Tibial nerve (tissue), 4 donors: ENCODE measurements around the gene SLC24A3. TPM values are rescaled to one million over a fixed set of nuclear protein-coding genes. Genes with fewer than 3 reads are reported as not detected.

Experiments
- DNase-seq, 2 donors: peaks; one replicate each; pipeline ENCODE4 v3.0.0-alpha.2; 2019; ENCODE audit warnings: low spot score in 2 of 2
- H3K27ac ChIP-seq, 4 donors: fragments of 200-600 bp; sonication (generic) in 3 of 4; one replicate each; pipeline ENCODE4 v1.5.1; 2017 to 2019; ENCODE audit warnings: mild to moderate bottlenecking in 1 of 4
- H3K27me3 ChIP-seq, 2 donors: fragments of 200-600 bp; sonication (generic) in 1 of 2; one replicate each; pipeline versions ENCODE4 v1.5.1 to v1.6.0; 2017 to 2019
- H3K36me3 ChIP-seq, 3 donors: fragments of 200-600 bp; sonication (generic); one replicate each; pipeline ENCODE4 v1.5.1; 2018 to 2019
- H3K4me1 ChIP-seq, 4 donors: fragments of 200-600 bp; sonication (generic) in 3 of 4; one replicate each; pipeline ENCODE4 v1.5.1; 2017 to 2019
- H3K4me3 ChIP-seq, 4 donors: fragments of 200-600 bp; sonication (generic) in 3 of 4; one replicate each; pipeline ENCODE4 v1.5.1; 2017 to 2019; ENCODE audit warnings: mild to moderate bottlenecking in 1 of 4, moderate library complexity in 1 of 4
- H3K9me3 ChIP-seq, 4 donors: fragments of 200-600 bp; sonication (generic) in 3 of 4; one replicate each; pipeline ENCODE4 v1.5.1; 2017 to 2019
- CTCF ChIP-seq, 5 experiments: fragments of 200-600 bp in 3 of 5; fragments of 450-650 bp in 2 of 5; sonication (generic) in 3 of 5; IDR thresholded peaks; one replicate each; pipeline ENCODE4 v1.5.1; 2016 to 2019; ENCODE audit warnings: antibody characterized with exemption in 5 of 5, mild to moderate bottlenecking in 3 of 5, moderate library complexity in 2 of 5
- EP300 ChIP-seq, 2 donors: sonication (generic); formaldehyde crosslinking; IDR thresholded peaks; one replicate each; pipeline ENCODE4 v1.6.1; 2017; ENCODE audit warnings: antibody characterized with exemption in 2 of 2, mild to moderate bottlenecking in 1 of 2
- POLR2A ChIP-seq, 2 donors: fragments of 450-650 bp; IDR thresholded peaks; one replicate each; pipeline ENCODE4 v1.6.1; 2017; ENCODE audit warnings: antibody characterized with exemption in 2 of 2, mild to moderate bottlenecking in 2 of 2, moderate library complexity in 2 of 2
- WGBS, 2 donors: methylation state at CpG; one replicate each; pipeline ENCODE4 v1.1.5; 2018; 5-methylcytosine and 5-hydroxymethylcytosine counted together
- total RNA-seq, 4 donors: library from RNA; depleted of rRNA; stranded (reverse); fragments of >200 nt; gene quantifications; one replicate each; pipeline ENCODE4 v1.1.0, GENCODE V29; 2016

The SLC24A3 gene
- total RNA-seq, 4 donors from 2014 or later = 1.3 to 4.0 (median 2.7) TPM

- Histone ChIP-seq H3K27me3 (no peaks in the 10 kb centered on the region), H3K4me1 (peaks cover 0 to 24% (median 12%) of the 10 kb centered on the region in 4 donors), H3K9me3 (no peaks in the 10 kb centered on the region), H3K36me3 (no peaks in the 10 kb centered on the region), H3K27ac (no peak overlapping the region), H3K4me3 (no peak overlapping the region)
- TF ChIP-seq POLR2A (IDR thresholded peaks at IDR 0.05) (no peak), CTCF (IDR thresholded peaks at IDR 0.05) (no peak), EP300 (IDR thresholded peaks at IDR 0.05) (no peak)
- no peak for DNase-seq
- WGBS, 2 donors = 91 to 93% methylated on average over 7 of the region's 7 CpGs
Observed at GRCh38 chr20:19271879-19272651, 59.6 kb downstream of the SLC24A3 start.

GRCh38 chr20:19272976-19273654 is 60.7 kb downstream of the SLC24A3 start:
- Histone ChIP-seq H3K36me3 (no peaks in the 10 kb centered on the region), H3K27me3 (no peaks in the 10 kb centered on the region), H3K9me3 (no peaks in the 10 kb centered on the region), H3K27ac (no peak overlapping the region), H3K4me1 (peaks cover 0 to 24% (median 12%) of the 10 kb centered on the region in 4 donors), H3K4me3 (no peak overlapping the region)
- DNase-seq = no peak
- WGBS, 2 donors = 80 to 92% methylated on average over 5 to 6 of the region's 6 CpGs
- TF ChIP-seq CTCF (IDR thresholded peaks at IDR 0.05) (no peak), POLR2A (IDR thresholded peaks at IDR 0.05) (no peak), EP300 (IDR thresholded peaks at IDR 0.05) (no peak)

GRCh38 chr20:19274001-19274400 is 61.6 kb downstream of the SLC24A3 start:
- no peaks in the 10 kb centered on the region for H3K9me3 ChIP-seq
- no peak for DNase-seq
- peaks cover 0 to 24% (median 12%) of the 10 kb centered on the region in 4 donors for H3K4me1 ChIP-seq
- TF ChIP-seq POLR2A (IDR thresholded peaks at IDR 0.05) = no peak
- TF ChIP-seq CTCF (IDR thresholded peaks at IDR 0.05) = no peak
- TF ChIP-seq EP300 (IDR thresholded peaks at IDR 0.05) = no peak
- 96 to 100% methylated on average over 5 of the region's 5 CpGs for WGBS, 2 donors
- no peaks in the 10 kb centered on the region for H3K27me3 ChIP-seq
- no peak overlapping the region for H3K4me3 ChIP-seq
- no peaks in the 10 kb centered on the region for H3K36me3 ChIP-seq
- H3K27ac ChIP-seq = no peak overlapping the region

- 24 to 46% methylated on average over 8 of the region's 8 CpGs for WGBS, 2 donors
- peak overlapping the region in 3 of 4 donors; percentile 10 to 72 (median 37) for H3K27ac ChIP-seq
- H3K27me3 ChIP-seq = no peaks in the 10 kb centered on the region
- TF ChIP-seq POLR2A (IDR thresholded peaks at IDR 0.05) (no peak), EP300 (IDR thresholded peaks at IDR 0.05) (peak in 1 of 2 donors; percentile 69)
- no peaks in the 10 kb centered on the region for H3K9me3 ChIP-seq
- DNase-seq = peak; percentile 64 to 68
- H3K4me3 ChIP-seq = no peak overlapping the region
- no peaks in the 10 kb centered on the region for H3K36me3 ChIP-seq
- H3K4me1 ChIP-seq = peaks cover 0 to 24% (median 12%) of the 10 kb centered on the region in 4 donors
Observed at GRCh38 chr20:19274412-19275015, 62.1 kb downstream of the SLC24A3 start.

- TF ChIP-seq EP300 (IDR thresholded peaks at IDR 0.05) (no peak), CTCF (IDR thresholded peaks at IDR 0.05) (no peak), POLR2A (IDR thresholded peaks at IDR 0.05) (no peak)
Observed at GRCh38 chr20:19275038-19275629, 62.7 kb downstream of the SLC24A3 start.

More at GRCh38 chr20:19275038-19275629, 62.7 kb downstream of the SLC24A3 start:
- H3K4me3 ChIP-seq = no peak overlapping the region
- no peak for DNase-seq
- no peaks in the 10 kb centered on the region for H3K36me3 ChIP-seq
- no peaks in the 10 kb centered on the region for H3K9me3 ChIP-seq
- WGBS, 2 donors = 32 to 37% methylated on average over 2 to 3 of the region's 3 CpGs
- H3K27me3 ChIP-seq = no peaks in the 10 kb centered on the region
- peaks cover 0 to 24% (median 12%) of the 10 kb centered on the region in 4 donors for H3K4me1 ChIP-seq
- peak overlapping the region in 3 of 4 donors; percentile 26 to 72 (median 37) for H3K27ac ChIP-seq
